ENCODE measurements around the gene PROS1.
"Not testable (repeated sequence)": the region's sequence is repeated elsewhere in the genome, so short reads cannot be mapped to it uniquely, and the experiment has no call there.

Gene PROS1

GRCh38 chr3:93969997-93970396 is 3.7 kb downstream of the PROS1 start:
- DNase-seq (ENCODE audit: low read depth in 2 of 2) = no peak

GRCh38 chr3:93969443-93969842 is 4.3 kb downstream of the PROS1 start:
- no peak for DNase-seq (ENCODE audit: low read depth in 2 of 2)

- DNase-seq (ENCODE audit: low read depth in 2 of 2) = not testable (repeated sequence)
Measured at GRCh38 chr3:93965106-93965505, 8.6 kb downstream of the PROS1 start.

GRCh38 chr3:93962798-93963197 is 10.9 kb downstream of the PROS1 start:
- no peak for DNase-seq (ENCODE audit: low read depth in 2 of 2)

- DNase-seq (ENCODE audit: low read depth in 2 of 2) = no peak
Measured at GRCh38 chr3:93961489-93961888, 12.2 kb downstream of the PROS1 start.

- no peak for DNase-seq (ENCODE audit: low read depth in 2 of 2)
Measured at GRCh38 chr3:93961026-93961425, 12.7 kb downstream of the PROS1 start.

- not testable (repeated sequence) for DNase-seq (ENCODE audit: low read depth in 2 of 2)
Measured at GRCh38 chr3:93949958-93950357, 23.7 kb downstream of the PROS1 start.

GRCh38 chr3:93937485-93937884 is 36.2 kb downstream of the PROS1 start:
- DNase-seq (ENCODE audit: low read depth in 2 of 2) = not testable (repeated sequence)

- DNase-seq (ENCODE audit: low read depth in 2 of 2) = no peak
Measured at GRCh38 chr3:93936549-93936948, 37.1 kb downstream of the PROS1 start.

- no peak for DNase-seq (ENCODE audit: low read depth in 2 of 2)
Measured at GRCh38 chr3:93934366-93935046, 39.2 kb downstream of the PROS1 start.

- no peak for DNase-seq (ENCODE audit: low read depth in 2 of 2)
Measured at GRCh38 chr3:93931597-93932229, 42.0 kb downstream of the PROS1 start.

- DNase-seq (ENCODE audit: low read depth in 2 of 2) = no peak
Measured at GRCh38 chr3:93930041-93930440, 43.7 kb downstream of the PROS1 start.

GRCh38 chr3:93926789-93927188 is 46.9 kb downstream of the PROS1 start:
- DNase-seq (ENCODE audit: low read depth in 2 of 2) = no peak

- DNase-seq (ENCODE audit: low read depth in 2 of 2) = no peak
Measured at GRCh38 chr3:93924491-93924890, 49.2 kb downstream of the PROS1 start.

- DNase-seq (ENCODE audit: low read depth in 2 of 2) = no peak
Measured at GRCh38 chr3:93923006-93923405, 50.7 kb downstream of the PROS1 start.

GRCh38 chr3:93917546-93918029 is 56.1 kb downstream of the PROS1 start:
- not testable (repeated sequence) for DNase-seq (ENCODE audit: low read depth in 2 of 2)

GRCh38 chr3:93913623-93914022 is 60.1 kb downstream of the PROS1 start:
- not testable (repeated sequence) for DNase-seq (ENCODE audit: low read depth in 2 of 2)

GRCh38 chr3:93911206-93911605 is 62.5 kb downstream of the PROS1 start:
- no peak for DNase-seq (ENCODE audit: low read depth in 2 of 2)

- DNase-seq (ENCODE audit: low read depth in 2 of 2) = no peak
Measured at GRCh38 chr3:93910097-93910496, 63.6 kb downstream of the PROS1 start.

- DNase-seq (ENCODE audit: low read depth in 2 of 2) = no peak
Measured at GRCh38 chr3:93907132-93907531, 66.6 kb downstream of the PROS1 start.

GRCh38 chr3:93906245-93906644 is 67.5 kb downstream of the PROS1 start:
- no peak for DNase-seq (ENCODE audit: low read depth in 2 of 2)

GRCh38 chr3:93904568-93904967 is 69.1 kb downstream of the PROS1 start:
- DNase-seq (ENCODE audit: low read depth in 2 of 2) = no peak

- DNase-seq (ENCODE audit: low read depth in 2 of 2) = not testable (repeated sequence)
Measured at GRCh38 chr3:93878250-93879017, 95.3 kb downstream of the PROS1 start.
